ENCODE data around the gene PLAC8L1.
"Not testable (repeated sequence)": the region's sequence is repeated elsewhere in the genome, so short reads cannot be mapped to it uniquely, and the experiment has no call there.

The PLAC8L1 gene, protein sequence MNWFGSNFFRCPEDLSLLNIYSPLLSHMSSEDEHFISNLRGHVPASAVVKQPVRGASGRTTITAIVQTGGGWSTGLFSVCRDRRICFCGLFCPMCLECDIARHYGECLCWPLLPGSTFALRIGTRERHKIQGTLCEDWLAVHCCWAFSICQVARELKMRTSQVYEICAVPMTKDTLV

DNA sequence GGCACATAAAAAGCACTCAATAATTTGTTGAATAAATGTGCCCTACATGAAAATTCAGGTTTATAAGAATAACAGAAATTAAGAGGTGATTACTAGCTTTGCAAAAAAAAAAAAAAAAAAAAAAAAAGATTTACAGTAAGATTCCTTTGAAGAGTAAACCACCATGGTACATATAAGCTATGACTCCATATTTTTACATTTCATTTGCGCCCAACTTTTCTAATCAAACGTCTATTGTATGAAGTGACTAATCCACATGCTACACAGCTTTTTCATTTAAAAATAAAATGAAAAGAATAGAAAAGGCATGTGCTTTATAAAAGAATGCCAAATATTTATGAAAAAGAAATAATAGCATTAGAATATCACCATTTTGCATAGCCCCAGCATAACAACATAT is at the start of gene PLAC8L1:
Gene PLAC8L1 (minus strand): TSS at position 101 of the 400 bp plus-strand sequence. CDS start 1,266 bp downstream, outside the sequence.
- DNase-seq (ENCODE audit: low read depth) = no peak

DNA sequence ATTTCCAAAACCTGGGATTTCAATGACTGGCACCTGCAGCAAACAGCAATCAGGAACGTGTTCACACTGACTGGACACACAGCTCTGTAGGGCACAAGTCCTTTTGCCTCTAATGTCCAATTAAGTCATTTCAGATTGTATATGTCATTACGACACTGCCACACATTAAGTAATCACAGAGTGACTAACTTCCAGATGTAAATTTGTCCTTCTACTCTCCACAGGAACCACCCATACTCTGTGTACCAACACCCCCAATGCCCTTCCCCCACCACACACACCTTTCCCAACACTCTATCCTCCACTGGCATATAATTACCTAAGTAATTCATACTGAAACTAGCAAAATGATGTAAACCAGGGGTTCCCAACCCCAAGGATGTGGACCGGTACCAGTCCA is 46.6 kb upstream of the PLAC8L1 start:
- DNase-seq (ENCODE audit: low read depth) = no peak

DNA sequence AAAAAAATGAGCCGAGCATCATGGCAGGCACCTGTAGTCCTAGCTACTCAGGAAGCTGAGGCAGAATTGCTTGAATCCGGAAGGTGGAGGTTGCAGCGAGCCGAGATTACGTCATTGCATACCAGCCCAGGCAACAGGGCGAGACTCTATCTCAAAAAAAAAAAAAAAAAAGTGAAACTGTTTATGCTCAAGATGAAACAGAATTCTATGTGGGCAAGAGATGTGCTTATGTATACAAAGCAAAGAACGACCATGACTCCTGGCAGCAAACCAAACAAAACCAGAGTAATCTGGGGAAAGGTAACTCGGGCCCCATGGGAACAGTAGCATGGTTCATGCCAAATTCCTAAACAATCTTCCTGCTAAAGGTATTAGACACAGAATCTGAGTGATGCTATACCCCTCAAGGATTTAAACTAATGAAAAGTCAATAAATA is 32.6 kb upstream of the PLAC8L1 start:
- DNase-seq (ENCODE audit: low read depth) = no peak

DNA sequence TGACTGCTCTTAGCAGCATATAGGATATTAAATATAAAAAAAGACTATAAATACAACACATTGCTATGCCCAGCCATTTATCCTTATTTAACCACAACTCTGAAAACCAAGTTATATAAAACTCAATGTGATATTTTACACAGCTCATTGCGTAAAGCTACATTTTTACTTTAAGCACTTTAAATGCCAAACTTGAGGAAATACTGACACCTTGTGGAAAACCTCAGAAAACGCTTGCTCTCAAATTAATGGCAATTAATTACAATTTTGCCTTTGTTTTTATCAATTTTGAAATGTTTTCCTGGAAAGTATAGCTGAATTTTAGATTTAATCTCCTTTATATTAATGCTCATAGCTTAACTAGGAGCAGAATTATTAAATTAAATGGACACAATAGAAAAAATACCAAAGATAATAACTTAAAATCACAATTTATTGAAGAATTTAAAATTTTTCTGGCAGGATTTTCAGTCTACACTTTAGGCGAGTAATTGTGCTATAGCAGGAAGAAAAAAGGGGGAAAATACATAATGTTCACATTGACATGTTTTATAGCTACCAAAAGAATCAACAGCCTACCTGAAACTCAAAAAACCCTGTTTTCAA is 25.2 kb upstream of the PLAC8L1 start:
- peak; percentile 25 for DNase-seq (ENCODE audit: low read depth)

DNA sequence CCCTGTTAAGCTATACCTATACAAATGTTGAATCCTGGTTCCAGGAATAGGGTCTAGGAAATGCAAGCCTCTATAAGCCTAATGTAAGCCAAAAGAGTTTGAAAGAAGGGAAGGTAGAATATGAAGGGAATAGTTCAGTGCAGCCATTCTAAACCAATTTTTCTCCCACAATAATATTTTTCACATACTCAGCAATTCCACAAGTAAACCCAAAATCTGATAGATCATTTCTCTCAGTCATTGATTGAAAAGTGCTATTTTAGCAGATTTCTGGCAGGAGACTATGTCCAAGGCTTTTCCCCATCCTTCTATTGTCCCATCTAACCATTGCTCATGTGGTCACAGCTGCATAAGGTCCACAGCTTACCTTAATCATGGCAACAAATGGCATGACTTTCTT is 20.7 kb upstream of the PLAC8L1 start:
- DNase-seq (ENCODE audit: low read depth) = no peak

DNA sequence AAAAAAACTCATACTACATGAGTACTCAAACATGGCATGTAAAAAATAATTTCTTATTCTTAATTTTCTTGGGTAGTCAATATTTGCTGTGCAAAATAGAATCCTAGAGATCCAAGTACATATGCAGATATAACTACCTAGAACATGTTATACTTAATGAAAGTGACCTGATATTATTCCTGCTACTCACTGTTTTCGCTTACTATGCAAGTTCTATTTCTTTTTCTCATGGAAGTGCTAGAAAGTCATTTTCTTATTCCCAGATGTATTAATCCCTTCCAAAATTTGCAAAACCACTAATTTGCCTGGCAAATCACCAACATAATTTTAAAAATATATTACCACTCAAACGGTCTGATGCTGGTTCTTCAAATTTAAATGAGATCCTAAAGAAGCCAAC is 19.2 kb upstream of the PLAC8L1 start:
- no peak for DNase-seq (ENCODE audit: low read depth)

DNA sequence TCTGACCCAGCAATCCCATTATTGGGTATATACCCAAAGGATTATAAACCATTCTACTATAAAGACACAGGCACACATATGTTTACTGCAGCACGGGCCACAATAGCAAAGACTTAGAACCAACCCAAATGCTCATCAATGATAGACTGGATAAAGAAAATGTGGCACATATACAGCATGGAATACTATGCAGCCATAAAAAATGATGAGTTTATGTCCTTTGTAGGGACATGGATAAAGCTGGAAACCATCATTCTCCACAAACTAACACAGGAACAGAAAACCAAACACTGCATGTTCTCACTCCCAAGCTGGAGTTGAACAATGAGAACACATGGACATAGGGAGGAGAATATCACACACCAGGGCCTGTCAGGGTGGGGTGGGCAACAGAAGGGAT is 16.1 kb upstream of the PLAC8L1 start:
- DNase-seq (ENCODE audit: low read depth) = not testable (repeated sequence)

DNA sequence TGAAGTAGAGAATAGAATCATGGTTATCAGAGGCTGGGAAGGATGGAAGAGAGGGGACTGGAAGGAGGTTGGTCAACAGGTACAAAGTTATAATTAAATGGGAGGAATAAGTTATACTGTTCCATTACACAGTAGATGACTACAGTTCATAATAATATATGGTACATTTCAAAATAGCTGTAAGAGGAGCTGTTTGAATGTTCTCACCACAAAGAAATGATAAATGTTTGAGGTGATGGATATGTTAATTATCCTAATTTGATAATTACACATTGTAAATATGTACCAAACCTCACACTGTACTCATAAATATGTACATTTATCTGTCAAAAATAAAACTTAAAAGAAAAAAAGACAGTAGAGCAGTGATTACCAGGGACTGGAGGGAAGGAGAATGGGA is 12.9 kb upstream of the PLAC8L1 start:
- no peak for DNase-seq (ENCODE audit: low read depth)

DNA sequence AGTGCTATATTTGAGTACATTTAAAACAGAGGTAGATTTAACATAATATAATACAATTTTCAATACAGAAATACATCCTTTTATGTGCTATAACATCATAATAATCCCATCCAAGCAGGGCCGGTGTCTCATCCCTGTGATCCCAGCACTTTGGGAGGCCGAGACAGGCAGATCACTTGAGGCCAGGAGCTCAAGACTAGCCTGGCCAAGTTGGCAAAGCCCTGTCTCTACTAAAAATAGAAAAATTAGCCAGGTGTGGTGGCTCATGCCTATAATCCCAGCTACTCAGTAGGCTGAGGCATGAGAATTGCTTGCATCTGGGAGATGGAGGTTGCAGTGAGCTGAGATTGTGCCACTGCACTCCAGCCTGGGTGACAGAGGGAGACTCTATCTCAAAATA is 11.8 kb upstream of the PLAC8L1 start:
- not testable (repeated sequence) for DNase-seq (ENCODE audit: low read depth)

DNA sequence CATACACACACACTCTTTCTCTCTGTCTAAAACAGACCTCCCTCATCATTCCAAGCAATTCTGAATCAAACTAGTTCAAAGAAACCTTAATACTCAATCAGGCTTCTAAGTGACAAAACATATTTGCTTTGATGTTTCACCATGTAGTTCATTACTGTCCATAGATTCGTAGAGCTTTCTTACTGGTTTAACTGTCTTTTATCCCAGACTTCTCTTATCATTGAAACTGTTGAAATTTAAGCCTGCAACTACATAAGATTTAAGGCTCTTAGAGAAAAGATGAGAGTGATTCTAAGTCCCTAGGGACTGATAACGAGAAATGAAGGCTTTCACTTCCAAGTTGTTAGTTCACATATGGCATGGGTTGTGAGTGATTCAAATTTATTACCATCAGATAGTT is 11.0 kb upstream of the PLAC8L1 start:
- no peak for DNase-seq (ENCODE audit: low read depth)

DNA sequence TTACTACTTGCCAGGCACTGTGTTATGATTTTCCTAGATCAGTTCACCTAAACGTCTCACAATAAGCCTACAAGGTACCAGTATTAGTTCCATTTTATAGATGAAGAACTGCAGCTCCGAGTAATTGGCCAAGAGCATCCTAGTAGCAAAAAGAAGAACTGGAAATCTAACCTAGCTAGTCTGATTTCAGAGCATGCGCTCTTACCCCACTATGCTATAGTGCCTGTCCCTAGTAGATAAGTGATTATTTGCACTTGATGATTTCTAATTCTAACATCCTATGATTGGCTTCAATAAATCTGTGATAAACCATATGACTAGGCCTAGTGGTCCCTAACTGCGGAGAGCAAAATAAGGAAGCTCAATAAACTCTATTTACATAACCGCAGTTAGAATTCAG is 7.1 kb upstream of the PLAC8L1 start:
- DNase-seq (ENCODE audit: low read depth) = no peak

DNA sequence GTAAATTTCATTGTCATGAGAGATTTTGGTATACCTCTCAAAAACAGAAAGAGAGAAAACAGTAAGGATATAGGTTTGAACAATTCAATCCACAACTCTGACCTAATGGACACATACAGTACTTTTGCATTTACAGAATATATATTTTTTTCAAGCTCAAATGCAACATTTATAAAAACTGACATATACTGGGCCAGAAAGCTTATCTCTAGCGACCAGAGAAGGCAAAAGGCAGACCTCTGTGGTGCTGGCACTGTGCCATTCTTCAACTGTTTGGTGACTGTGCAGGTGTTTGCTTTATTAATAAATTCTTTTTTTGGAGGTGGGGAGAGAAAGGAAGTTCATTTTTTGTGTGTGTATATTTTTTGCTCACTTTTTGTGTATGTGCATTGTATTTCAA is 6.0 kb upstream of the PLAC8L1 start:
- DNase-seq (ENCODE audit: low read depth) = no peak

DNA sequence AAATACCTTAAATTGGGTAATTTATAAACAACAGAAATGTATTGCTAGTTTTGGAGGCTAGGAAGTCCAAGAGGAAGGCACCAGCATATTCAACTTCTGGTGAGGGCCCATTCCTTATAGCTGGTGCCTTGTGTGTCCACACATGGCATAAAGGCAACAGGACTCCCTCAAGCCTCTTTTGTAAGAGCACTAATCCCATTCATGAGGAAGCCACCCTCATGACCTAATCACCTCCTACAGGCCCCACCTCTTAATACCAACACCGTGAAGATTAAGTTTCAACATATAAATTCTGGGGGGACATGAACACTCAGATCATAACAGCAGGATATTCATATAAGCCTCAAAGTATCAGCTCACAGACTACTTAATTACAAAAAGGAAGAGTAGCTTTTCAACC is 4.0 kb upstream of the PLAC8L1 start:
- no peak for DNase-seq (ENCODE audit: low read depth)

DNA sequence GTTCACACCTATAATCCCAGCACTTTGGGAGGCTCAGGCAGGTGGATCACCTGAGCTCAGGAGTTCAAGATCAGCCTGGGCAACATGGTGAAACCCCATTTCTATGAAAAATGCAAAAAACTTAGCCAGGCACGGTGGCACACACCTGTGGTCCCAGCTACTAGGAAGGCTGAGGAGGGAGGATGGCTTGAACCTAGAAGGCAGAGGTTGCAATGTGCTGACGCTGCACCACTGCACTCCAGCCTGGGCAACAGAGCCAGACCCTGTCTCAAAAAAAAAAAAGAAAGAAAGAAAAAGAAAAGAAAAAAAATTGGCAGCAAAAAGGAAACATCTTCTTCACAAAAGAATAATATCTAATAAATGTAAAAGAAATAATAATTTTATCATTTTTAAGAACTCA is 3.5 kb upstream of the PLAC8L1 start:
- DNase-seq (ENCODE audit: low read depth) = not testable (repeated sequence)

DNA sequence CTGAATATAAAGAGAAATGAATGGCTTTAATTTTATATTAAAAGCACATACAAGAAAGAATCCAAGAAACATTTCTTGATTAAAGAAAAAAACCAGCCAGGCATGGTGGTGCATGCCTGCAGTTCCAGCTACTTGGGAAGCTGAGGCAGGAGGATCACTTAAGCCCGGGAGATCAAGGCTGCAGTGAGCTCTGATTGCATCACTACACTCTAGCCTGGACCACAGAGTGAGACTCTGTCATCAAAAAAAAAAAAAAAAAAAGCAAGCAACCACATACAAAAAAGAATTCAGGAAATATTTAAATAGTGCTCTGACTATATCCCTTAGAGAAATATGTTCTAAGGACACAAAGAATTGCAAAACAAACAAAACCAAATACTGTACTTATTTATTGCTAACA is 2.5 kb upstream of the PLAC8L1 start:
- DNase-seq (ENCODE audit: low read depth) = peak; percentile 6

DNA sequence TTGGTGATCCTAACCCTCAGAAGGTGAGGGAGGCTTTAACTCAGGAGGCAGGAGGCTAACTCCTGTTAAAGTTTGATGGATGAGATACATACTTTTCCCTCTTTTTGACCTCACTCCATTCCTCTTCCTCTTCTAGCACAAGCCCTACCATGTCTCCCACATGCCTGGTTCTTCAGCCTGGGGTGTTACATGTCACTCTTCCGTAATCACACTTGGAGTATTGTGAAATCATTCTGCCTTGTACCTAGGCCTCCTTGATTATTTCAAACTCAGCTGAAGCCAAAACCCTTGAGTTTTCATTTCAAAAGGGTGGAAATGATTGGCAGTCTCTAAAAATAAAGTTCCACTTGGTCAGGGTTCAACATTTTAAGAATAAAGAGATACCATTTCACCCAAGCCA is 1.8 kb downstream of the PLAC8L1 start:
- no peak for DNase-seq (ENCODE audit: low read depth)

DNA sequence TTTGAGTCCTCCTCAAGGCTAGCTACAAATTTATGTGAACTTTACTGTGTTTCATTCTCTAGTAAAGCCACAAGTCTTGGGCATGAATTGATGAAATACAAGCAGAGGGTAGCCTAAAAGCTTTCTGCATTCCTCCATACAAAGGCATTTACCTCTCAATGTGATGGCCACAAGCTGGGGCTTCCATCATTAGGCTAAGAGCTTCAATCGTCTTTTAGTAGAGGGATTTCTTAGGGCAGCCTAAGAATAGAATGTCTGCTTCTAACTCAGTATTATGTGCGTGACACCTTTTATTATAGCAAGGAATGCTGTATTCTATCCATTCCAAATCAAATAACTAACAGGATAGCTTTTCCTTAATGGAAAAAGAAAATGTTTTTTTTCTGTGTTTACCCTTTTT is 3.7 kb downstream of the PLAC8L1 start:
- DNase-seq (ENCODE audit: low read depth) = no peak

DNA sequence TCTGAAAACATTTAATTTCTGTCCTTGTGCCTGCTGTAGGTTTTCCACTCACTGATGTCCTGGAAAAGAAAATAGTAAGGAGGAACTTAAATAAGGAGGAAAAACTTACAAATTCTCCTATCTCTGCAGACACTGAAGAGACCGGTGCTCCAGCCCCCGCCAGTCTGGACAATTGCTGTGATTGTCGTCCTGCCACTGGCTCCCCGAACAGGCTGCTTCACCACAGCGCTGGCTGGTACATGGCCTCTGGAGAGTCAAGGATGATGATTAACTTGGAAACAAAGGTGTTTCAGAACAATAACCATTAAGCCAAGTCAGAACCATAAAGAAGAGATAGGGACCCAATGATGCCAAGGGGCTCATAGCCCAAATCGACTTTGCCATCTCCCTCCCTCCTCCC is 7.3 kb downstream of the PLAC8L1 start:
- DNase-seq (ENCODE audit: low read depth) = no peak

DNA sequence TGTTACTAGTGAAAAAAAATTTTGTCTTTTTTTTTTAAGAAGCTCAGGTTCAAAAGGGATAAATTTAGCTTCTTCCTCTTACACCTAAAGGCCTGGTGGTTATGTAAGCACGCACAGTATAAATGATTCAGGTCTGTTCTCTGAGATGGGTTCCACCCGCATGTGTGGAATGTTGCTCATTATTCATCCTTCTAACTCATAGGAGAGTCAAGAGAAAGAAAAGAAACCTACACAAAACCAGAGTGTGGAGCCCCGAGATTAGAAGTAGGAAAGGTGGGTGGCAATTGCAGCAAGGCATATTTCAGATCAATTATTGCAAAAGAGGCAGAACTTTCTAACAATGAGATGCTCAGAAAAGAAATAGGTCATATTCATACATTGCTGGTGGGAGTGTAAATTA is 13.5 kb downstream of the PLAC8L1 start:
- DNase-seq (ENCODE audit: low read depth) = no peak

DNA sequence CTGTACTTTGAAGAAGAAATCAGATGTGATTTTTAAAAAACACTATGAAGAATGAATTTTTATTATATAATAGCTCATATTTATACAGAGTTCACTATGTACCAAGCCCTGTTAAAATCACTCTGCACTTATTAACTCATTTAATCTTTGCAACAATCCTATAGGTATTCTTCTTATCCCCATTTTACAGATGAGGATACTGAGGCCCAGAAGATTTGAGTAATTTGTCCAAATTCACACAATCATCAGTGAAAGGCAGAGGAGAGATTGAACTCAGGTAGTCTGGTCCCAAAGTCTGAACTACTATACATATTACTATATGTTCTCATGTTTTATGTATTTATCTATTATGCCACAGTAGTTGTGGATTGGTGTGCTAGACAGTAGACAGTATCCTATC is 16.1 kb downstream of the PLAC8L1 start:
- no peak for DNase-seq (ENCODE audit: low read depth)

DNA sequence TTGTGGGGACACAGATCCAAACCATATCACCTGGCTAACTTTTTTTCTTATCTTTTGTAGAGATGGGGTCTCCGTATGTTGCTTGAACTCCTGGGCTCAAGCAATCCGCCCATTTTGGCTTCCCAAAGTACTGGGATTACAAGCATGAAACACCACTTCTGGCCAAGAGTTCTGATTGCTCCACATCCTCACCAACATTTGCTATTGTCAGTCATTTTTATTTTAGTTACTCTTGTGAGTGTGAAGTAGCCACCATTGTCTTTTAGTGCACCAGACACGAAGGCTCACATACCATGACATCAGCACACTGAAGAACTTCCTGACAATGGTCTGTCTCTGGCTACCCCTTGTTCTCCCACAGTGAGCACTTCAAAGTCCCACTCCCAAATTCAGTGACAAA is 17.3 kb downstream of the PLAC8L1 start:
- DNase-seq (ENCODE audit: low read depth) = no peak

DNA sequence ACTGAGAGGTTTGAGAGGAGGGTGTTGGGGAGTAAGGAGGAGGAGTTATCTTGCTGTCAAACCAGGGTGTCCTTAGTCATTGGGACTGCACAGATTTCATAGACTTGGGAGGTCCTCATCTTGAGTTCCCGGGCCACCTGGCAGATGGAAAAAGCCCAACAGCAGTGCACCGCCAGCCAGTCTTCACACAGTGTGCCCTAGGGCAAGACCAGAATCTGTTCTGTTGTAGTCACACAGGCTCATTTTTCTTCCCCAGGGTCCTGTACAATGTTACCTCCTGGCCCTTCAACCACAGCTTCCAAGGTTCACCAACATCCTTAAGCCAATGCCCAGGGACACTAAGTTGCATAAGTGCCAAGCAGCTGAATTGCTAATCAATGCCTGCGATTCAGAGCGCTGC is 21.0 kb downstream of the PLAC8L1 start:
- no peak for DNase-seq (ENCODE audit: low read depth)

DNA sequence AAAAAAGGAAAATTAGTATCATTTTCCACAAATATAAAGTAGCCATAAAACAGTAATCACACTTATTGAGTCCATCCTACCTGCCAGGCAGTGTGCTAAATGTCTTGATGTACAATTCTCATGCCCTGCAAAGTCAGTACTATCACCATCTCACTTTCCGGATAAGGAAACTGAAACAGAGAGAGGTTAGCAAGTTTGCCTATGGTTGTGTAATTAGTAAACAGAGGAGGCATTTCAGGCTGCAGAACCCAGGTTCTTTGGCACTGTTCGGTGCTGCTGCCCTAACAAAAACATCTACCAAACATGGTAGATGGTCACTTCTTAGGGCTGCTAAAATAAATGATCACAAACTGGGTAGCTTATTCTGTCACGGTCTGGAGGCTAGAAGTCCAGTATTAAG is 22.6 kb downstream of the PLAC8L1 start:
- no peak for DNase-seq (ENCODE audit: low read depth)

DNA sequence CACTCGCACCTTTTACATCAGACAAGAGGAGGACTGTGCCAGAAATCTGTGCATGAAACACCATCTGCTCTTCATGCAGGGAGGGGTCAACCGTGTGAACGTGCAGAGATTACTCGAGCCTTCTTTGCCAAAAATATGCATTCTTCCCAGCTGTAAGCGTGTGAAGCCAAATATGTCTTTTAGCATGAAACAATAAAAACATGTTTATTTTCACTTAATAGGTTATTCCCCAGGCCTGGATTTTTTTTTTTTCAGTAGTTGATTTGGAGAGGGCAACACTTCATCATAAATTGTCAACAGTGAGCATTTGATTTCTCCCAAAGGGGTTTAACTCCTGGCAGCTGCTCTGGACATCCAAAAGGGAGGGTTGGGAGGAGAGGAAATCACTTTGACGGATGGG is 23.8 kb downstream of the PLAC8L1 start:
- no peak for DNase-seq (ENCODE audit: low read depth)

Measured in stromal cell of bone marrow (primary cell).